BLaER1 treated with 17β-estradiol and CSF1 and Interleukin-3, amounts not matched to agents 10 nM and 100 nM (cell line): ENCODE results near the gene STAP2.

Experiments used
- H3K27ac ChIP-seq, 11 experiments: shearing (Covaris generic); formaldehyde crosslinking; 2 replicates each; pipeline ENCODE4 v1.8.1; 2022
- H3K27me3 ChIP-seq, 11 experiments: shearing (Covaris generic); formaldehyde crosslinking; 2 replicates each; pipeline ENCODE4 v1.8.1; 2022
- H3K36me3 ChIP-seq, 11 experiments: shearing (Covaris generic); formaldehyde crosslinking; 2 replicates each; pipeline ENCODE4 v1.8.1; 2022
- H3K4me1 ChIP-seq, 10 experiments: shearing (Covaris generic); formaldehyde crosslinking; 2 replicates each; pipeline ENCODE4 v1.8.1; 2022
- H3K4me2 ChIP-seq, 11 experiments: shearing (Covaris generic); formaldehyde crosslinking; 2 replicates each; pipeline ENCODE4 v1.8.1; 2022
- H3K4me3 ChIP-seq, 10 experiments: shearing (Covaris generic); formaldehyde crosslinking; 2 replicates each; pipeline ENCODE4 v1.8.1; 2022
- H3K9ac ChIP-seq, 11 experiments: shearing (Covaris generic); formaldehyde crosslinking; 2 replicates each; pipeline ENCODE4 v1.8.1; 2022
- H3K9me3 ChIP-seq, 11 experiments: shearing (Covaris generic); formaldehyde crosslinking; replicated peaks in 1 of 11; 2 replicates each; pipeline ENCODE4 v1.8.1; 2022
- H4K20me1 ChIP-seq, 11 experiments: shearing (Covaris generic); formaldehyde crosslinking; 2 replicates each; pipeline ENCODE4 v1.8.1; 2022
- Cebpa-rat ChIP-seq, 11 experiments: shearing (Covaris generic); IDR thresholded peaks; 2 replicates each; pipeline ENCODE4 v1.8.1; 2022

Gene STAP2

GRCh38 chr19:4367781-4368127, 29.1 kb upstream of the STAP2 start:
- H3K36me3 ChIP-seq, result peaks cover 39 to 73% (median 56%) of the 10 kb centered on the region in 11 experiments
- no peaks in the 10 kb centered on the region for H3K9me3 ChIP-seq
- H3K27me3 ChIP-seq, result no peaks in the 10 kb centered on the region
- TF ChIP-seq Cebpa-rat (IDR thresholded peaks at IDR 0.05), result no peak
- peak overlapping the region; percentile 12 to 92 (median 86); a peak in 21 of 22 replicates for H3K27ac ChIP-seq
- peak overlapping the region in 5 of 10 experiments; percentile 23 to 57 (median 33); a peak in 7 of 20 replicates for H3K4me3 ChIP-seq
- H3K9ac ChIP-seq, result peak overlapping the region; percentile 47 to 80 (median 78); a peak in 20 of 22 replicates
- peaks cover 57 to 75% (median 73%) of the 10 kb centered on the region in 10 experiments for H3K4me1 ChIP-seq
- peaks cover 72 to 99% (median 93%) of the 10 kb centered on the region in 11 experiments for H4K20me1 ChIP-seq
- H3K4me2 ChIP-seq, result peak overlapping the region; percentile 96 to 100 (median 99)

- peaks cover 52 to 71% (median 69%) of the 10 kb centered on the region in 10 experiments for H3K4me1 ChIP-seq
Measured at GRCh38 chr19:4367336-4367723, 28.7 kb upstream of the STAP2 start.

GRCh38 chr19:4366666-4367335, 28.2 kb upstream of the STAP2 start:
- Histone ChIP-seq H3K27me3 (no peaks in the 10 kb centered on the region), H3K9me3 (no peaks in the 10 kb centered on the region), H3K4me2 (peak overlapping the region in 8 of 11 experiments; percentile 3 to 100 (median 98); a peak in 8 of 22 replicates), H3K36me3 (peaks cover 48 to 74% (median 56%) of the 10 kb centered on the region in 11 experiments), H3K27ac (peak overlapping the region in 6 of 11 experiments; percentile 11 to 92 (median 88); a peak in 7 of 22 replicates), H3K4me1 (peaks cover 47 to 66% (median 64%) of the 10 kb centered on the region in 10 experiments), H3K4me3 (no peak overlapping the region), H4K20me1 (peaks cover 62 to 99% (median 93%) of the 10 kb centered on the region in 11 experiments), H3K9ac (peak overlapping the region in 9 of 11 experiments; percentile 6 to 80 (median 48); a peak in 9 of 22 replicates)
- no peak for TF ChIP-seq Cebpa-rat (IDR thresholded peaks at IDR 0.05)

More at GRCh38 chr19:4367336-4367723, 28.7 kb upstream of the STAP2 start:
- Histone ChIP-seq H3K27me3 (no peaks in the 10 kb centered on the region), H3K27ac (peak overlapping the region in 9 of 11 experiments; percentile 81 to 92 (median 86); a peak in 14 of 22 replicates), H3K36me3 (peaks cover 43 to 74% (median 56%) of the 10 kb centered on the region in 11 experiments), H3K9ac (peak overlapping the region in 9 of 11 experiments; percentile 14 to 80 (median 76); a peak in 13 of 22 replicates), H3K9me3 (no peaks in the 10 kb centered on the region), H3K4me2 (peak overlapping the region; percentile 96 to 100 (median 99)), H4K20me1 (peaks cover 68 to 99% (median 93%) of the 10 kb centered on the region in 11 experiments), H3K4me3 (no peak overlapping the region; a peak in 1 of 20 replicates)
- no peak for TF ChIP-seq Cebpa-rat (IDR thresholded peaks at IDR 0.05)

GRCh38 chr19:4365791-4366665, 27.4 kb upstream of the STAP2 start:
- Histone ChIP-seq H3K4me3 (no peak overlapping the region), H3K27me3 (no peaks in the 10 kb centered on the region), H3K36me3 (peaks cover 55 to 74% (median 60%) of the 10 kb centered on the region in 11 experiments), H3K4me2 (peak overlapping the region in 6 of 11 experiments; percentile 3 to 42 (median 26); a peak in 10 of 22 replicates), H3K27ac (peak overlapping the region in 8 of 11 experiments; percentile 6 to 47 (median 24); a peak in 8 of 22 replicates), H3K9ac (peak overlapping the region in 10 of 11 experiments; percentile 4 to 48 (median 28); a peak in 9 of 22 replicates), H3K4me1 (peaks cover 39 to 58% (median 56%) of the 10 kb centered on the region in 10 experiments), H3K9me3 (no peaks in the 10 kb centered on the region), H4K20me1 (peaks cover 56 to 99% (median 86%) of the 10 kb centered on the region in 11 experiments)
- TF ChIP-seq Cebpa-rat (IDR thresholded peaks at IDR 0.05), result no peak

GRCh38 chr19:4365341-4365740, 26.7 kb upstream of the STAP2 start:
- Histone ChIP-seq H3K36me3 (peaks cover 56 to 78% (median 67%) of the 10 kb centered on the region in 11 experiments), H4K20me1 (peaks cover 56 to 99% (median 86%) of the 10 kb centered on the region in 11 experiments)
- no peak for TF ChIP-seq Cebpa-rat (IDR thresholded peaks at IDR 0.05)

GRCh38 chr19:4363571-4364304, 25.1 kb upstream of the STAP2 start:
- peaks cover 71 to 94% (median 83%) of the 10 kb centered on the region in 11 experiments for H3K36me3 ChIP-seq
- H3K4me2 ChIP-seq, result no peak overlapping the region
- peaks cover 49 to 99% (median 86%) of the 10 kb centered on the region in 11 experiments for H4K20me1 ChIP-seq
- peak overlapping the region in 3 of 11 experiments; percentile 14 to 39 (median 21); a peak in 5 of 22 replicates for H3K9ac ChIP-seq
- H3K9me3 ChIP-seq, result no peaks in the 10 kb centered on the region
- no peaks in the 10 kb centered on the region for H3K27me3 ChIP-seq
- peaks cover 17 to 35% (median 33%) of the 10 kb centered on the region in 10 experiments for H3K4me1 ChIP-seq
- H3K4me3 ChIP-seq, result no peak overlapping the region
- no peak for TF ChIP-seq Cebpa-rat (IDR thresholded peaks at IDR 0.05)
- H3K27ac ChIP-seq, result 0 out of 22 replicates have a peak overlapping the region, but pooled peaks of 1 of the 11 experiments have one; percentile 2

More at GRCh38 chr19:4365341-4365740, 26.7 kb upstream of the STAP2 start:
- Histone ChIP-seq H3K4me3 (no peak overlapping the region), H3K4me1 (peaks cover 33 to 51% (median 49%) of the 10 kb centered on the region in 10 experiments), H3K4me2 (peak overlapping the region in 4 of 11 experiments; percentile 19 to 42 (median 34); a peak in 7 of 22 replicates), H3K27me3 (no peaks in the 10 kb centered on the region), H3K9me3 (no peaks in the 10 kb centered on the region), H3K27ac (peak overlapping the region in 4 of 11 experiments; percentile 8 to 47 (median 24); a peak in 4 of 22 replicates), H3K9ac (peak overlapping the region in 5 of 11 experiments; percentile 14 to 46 (median 29); a peak in 2 of 22 replicates)

DNA sequence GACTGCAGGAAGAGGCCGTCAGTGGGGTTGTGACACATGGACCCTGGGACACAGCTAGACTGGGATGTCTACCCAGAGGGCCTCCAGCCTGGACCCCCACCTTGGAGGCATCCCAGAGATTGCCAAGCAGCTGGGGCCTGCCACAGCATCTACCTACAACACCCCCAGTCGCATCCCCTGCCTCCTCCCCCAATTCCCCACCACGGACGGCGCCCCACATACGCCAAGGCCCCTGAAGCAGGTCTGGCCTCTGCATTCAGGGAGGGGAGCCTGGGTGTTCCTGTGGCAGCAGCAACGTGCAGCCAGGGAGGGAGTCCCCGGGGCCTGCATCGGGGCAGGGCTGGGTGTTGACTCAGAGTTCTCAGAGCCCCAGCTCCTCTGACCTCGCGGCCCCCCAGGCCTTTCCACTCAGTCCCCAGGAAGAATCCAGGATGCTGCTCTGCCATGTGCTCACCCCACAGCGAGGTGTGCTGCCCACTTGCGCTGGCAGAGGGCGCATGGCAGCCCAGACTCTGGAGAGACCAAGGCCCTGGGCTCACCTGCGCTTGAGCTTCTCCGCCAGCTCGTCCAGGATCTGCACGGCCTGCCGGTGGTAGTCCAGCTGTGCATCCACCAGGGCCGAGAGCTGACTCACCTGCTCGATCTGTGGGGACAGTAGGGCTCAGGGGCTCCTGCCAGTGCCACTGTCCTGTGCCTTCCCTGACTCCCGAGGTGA, 24.4 kb upstream of the STAP2 start:
- TF ChIP-seq Cebpa-rat (IDR thresholded peaks at IDR 0.05), result no peak
- no peak overlapping the region for H3K4me2 ChIP-seq
- peaks cover 78 to 99% (median 90%) of the 10 kb centered on the region in 11 experiments for H3K36me3 ChIP-seq
- H3K9ac ChIP-seq, result peak overlapping the region in 4 of 11 experiments; percentile 2 to 39 (median 23); a peak in 2 of 22 replicates
- no peaks in the 10 kb centered on the region for H3K9me3 ChIP-seq
- peaks cover 42 to 99% (median 83%) of the 10 kb centered on the region in 11 experiments for H4K20me1 ChIP-seq
- H3K27me3 ChIP-seq, result no peaks in the 10 kb centered on the region
- peak overlapping the region in 4 of 11 experiments; percentile 2 to 38 (median 28); a peak in 5 of 22 replicates for H3K27ac ChIP-seq
- peaks cover 9 to 28% (median 25%) of the 10 kb centered on the region in 10 experiments for H3K4me1 ChIP-seq
- H3K4me3 ChIP-seq, result no peak overlapping the region
